NCI-H510A (cell line): Measurements from ENCODE around the gene LRP5.

ENCODE experiments used
- DNase-seq: peaks from one replicate; lab custom pipeline; 2025; lab: John Stamatoyannopoulos, UW

LRP5 gene

DNA sequence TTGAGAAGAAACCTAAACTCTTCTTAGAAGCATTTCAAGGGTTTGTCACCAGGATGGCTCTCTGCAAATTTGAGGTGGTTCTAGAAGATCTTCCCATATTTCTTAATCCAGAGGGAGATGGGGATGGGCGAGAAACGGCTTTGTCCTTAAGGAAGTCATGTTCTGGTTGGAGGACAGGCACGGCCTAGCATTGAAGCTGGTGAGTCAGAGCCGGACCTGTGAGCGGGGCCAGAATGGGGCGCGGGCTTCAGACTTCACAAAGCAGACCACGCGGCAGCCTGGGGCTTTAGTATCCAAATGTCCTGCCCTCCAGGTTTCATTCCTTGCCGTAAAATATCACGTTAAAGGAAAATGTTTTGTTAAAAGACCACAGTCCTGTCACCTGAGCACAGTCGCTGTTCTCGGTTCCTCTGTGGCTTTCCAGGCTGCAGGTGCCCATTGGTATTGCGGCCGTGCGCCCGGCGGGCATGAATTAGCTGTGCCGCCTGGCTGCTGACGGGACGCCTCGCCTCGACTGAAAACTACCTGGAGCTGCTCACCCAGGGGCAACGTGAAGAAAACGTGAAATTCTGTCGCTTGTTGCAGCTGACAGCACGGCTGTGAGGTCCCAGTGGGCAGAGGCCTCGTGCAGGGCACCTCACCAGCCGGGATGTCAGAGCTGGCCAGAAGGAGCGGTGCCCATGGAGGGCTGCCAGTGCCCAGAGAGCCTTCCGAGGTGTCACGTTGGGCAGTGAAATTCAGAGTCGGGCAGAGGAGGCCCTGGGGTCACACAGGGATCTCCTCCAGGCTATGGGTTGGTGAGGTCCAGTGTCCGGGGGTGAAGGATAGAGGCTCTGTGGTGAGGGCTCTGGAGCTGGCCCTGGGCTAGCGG is 59.0 kb downstream of the LRP5 start:
- no peak for DNase-seq

DNA sequence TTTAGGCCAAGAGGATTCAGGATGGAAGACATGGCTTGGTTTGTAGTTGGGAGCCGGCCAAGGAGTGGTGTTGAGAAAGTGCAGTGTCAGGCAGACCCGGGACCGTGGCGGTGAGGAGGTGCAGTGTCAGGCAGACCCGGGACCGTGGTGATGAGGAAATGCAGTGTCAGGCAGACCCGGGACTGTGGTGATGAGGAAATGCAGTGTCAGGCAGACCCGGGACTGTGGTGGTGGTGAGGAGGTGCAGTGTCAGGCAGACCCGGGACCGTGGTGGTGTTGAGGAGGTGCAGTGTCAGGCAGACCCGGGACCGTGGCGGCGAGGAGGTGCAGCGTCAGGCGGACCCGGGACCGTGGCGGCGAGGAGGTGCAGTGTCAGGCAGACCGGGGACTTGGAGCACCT is 59.7 kb downstream of the LRP5 start:
- DNase-seq, result no peak

DNA sequence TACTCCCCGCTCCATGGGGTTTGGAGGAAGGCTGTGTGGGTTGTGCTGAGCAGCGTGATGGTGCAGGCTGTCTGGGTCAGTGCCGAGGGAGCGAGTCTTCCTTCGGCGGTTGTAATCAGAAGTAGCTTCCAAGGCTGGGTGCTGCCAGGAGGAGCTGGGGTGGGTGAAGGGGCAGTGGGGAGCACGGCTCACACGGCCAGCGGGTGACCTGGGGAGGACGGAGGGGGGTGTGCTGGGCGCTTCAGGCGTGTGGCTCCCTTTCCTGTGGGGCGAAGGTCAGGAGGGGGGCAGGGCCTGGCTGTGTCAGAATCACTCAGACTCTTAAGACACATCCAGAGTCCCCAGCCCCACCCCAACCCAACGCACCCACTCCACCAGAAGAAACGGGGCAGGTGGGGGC is 60.2 kb downstream of the LRP5 start:
- no peak for DNase-seq

DNA sequence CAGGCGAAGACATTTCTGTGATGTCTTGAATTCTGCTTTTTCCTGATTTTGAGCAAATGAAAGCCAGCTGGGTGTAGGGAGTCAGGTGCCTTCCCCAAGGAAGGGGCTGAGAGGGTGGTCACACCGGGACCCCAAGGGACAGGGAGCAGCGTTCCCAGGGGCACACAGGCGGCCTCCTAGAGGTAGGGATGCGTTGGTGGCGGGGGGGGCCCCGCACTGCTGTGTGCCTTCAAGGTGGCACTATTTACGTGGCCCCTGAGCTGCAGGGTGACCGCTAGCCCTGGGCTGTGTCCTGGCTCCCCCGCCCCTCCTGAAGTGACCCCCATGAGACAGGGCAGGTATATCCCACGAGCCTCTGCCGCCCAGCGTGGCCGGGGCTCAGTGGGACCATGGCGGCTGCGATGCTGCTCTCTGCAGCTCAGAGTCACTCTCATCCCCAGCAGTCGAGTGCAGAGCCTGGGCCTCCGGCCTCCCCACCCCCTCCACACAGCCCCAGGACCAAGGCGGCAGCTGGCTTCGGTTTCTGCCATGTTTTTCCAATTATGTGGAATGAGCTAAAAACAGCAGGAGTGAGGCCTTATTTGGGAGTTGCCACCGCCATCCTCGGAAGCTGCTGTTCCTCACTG is 60.9 kb downstream of the LRP5 start:
- no peak for DNase-seq

- DNase-seq, result peak; percentile 54
These were observed 61.6 kb downstream of the LRP5 start for GRCh38 chr11:68373815-68374501.

GRCh38 chr11:68374531-68374930 is 62.1 kb downstream of the LRP5 start:
- no peak for DNase-seq

DNA sequence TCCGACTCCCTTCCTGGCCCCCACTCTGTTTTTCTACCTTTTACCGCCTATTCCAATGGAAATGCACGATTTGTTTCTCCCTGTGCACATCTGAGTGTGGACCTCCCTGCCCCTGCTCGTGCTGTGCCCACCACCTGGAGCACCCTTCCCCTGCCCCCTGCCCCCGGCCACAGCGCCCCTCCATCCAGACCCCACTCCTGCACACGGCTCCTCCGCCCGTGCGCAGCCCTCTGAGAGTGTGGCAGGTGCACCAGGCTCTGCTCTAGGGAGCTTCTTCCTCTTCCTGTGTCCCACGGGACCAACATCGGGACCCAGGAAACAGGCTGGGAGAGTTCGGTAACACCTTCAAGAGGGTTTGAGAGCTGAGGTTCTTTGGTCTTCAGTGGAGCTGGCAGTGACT is 62.9 kb downstream of the LRP5 start:
- DNase-seq, result no peak

DNA sequence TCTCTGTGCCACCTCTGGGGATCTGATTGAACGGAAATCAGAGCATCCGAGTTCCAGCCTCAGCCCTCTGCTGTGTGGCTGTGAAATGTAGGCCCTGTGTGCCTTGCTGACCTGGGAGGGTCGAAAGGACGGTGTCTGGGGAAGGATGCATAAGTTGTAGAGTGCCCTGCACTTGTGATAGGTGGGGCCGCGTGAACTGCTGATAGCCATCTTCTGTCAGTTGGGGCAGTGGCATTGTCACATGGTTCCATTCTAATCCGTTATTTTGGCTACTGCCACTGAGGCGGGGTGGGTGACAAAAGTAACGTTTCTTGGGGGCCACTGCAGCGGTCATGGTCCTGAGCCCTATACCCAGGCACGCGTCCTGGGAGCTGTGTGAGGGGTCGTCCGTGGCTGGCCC is 63.4 kb downstream of the LRP5 start:
- no peak for DNase-seq

- no peak for DNase-seq
These were observed 65.0 kb downstream of the LRP5 start for GRCh38 chr11:68377389-68377795.

GRCh38 chr11:68379206-68379605 is 66.8 kb downstream of the LRP5 start:
- DNase-seq, result peak; percentile 44

- DNase-seq, result no peak
These were observed 68.6 kb downstream of the LRP5 start for GRCh38 chr11:68380786-68381622.

- DNase-seq, result no peak
These were observed 69.3 kb downstream of the LRP5 start for GRCh38 chr11:68381716-68382115.

- DNase-seq, result no peak
These were observed 70.1 kb downstream of the LRP5 start for GRCh38 chr11:68382358-68382998.

DNA sequence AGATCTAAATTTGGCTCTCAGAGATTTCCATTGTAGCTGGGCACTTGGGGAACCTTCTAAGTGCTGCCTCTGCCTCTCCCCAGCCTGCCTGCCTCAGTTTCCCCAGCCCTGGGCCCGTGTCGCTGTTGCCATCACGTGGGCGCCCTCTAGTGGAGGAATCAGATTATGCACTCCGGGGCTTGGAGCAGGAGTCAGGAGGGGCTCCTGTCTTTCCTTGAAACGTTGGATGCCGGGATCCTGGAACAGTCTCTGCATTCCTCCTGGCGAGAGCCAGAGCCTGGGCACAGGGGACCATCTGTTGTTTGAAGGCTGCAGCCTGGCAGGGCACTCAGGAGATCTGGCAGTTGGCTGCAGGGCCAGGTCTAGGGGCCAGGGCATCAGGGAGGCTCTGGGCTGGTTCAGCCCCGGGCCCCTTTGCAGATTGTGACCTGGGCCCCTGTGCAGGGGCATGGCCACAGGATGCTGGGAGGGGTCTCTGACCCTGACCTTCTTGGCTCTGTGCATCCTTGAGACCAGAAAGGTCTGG is 71.6 kb downstream of the LRP5 start:
- DNase-seq, result no peak

DNA sequence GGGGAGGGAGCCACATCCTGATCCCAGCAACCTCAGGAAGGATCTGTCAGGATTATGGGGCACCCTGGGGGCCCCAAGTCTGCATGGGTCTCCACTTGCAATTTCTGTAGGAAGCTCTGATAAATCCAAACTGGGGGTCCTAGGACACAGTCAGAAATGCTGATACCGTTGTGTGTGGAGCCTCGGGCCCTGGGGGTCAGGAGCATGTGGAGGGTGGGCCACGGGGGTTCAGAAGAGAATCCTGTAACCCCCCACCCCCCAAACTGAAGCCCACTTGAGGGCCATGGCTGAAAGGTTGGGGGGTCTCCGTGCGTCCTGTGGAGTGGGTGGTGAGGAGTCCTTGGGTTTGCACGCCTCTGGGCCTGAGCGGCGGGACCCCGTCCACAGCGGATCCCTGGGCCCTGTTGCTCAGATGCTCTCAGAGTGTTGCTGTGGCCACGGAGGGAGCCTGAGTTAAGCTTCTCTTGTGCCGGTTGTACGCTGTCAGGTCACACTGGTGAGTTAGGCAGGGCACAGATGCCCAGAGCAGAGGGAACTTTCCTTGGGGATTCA is 72.2 kb downstream of the LRP5 start:
- DNase-seq, result no peak

- no peak for DNase-seq
These were observed 72.7 kb downstream of the LRP5 start for GRCh38 chr11:68385128-68385527.

DNA sequence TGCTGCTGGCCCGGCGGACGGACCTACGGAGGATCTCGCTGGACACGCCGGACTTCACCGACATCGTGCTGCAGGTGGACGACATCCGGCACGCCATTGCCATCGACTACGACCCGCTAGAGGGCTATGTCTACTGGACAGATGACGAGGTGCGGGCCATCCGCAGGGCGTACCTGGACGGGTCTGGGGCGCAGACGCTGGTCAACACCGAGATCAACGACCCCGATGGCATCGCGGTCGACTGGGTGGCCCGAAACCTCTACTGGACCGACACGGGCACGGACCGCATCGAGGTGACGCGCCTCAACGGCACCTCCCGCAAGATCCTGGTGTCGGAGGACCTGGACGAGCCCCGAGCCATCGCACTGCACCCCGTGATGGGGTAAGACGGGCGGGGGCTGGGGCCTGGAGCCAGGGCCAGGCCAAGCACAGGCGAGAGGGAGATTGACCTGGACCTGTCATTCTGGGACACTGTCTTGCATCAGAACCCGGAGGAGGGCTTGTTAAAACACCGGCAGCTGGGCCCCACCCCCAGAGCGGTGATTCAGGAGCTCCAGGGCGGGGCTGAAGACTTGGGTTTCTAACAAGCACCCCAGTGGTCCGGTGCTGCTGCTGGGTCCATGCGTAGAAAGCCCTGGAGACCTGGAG is 74.1 kb downstream of the LRP5 start:
- DNase-seq, result no peak

DNA sequence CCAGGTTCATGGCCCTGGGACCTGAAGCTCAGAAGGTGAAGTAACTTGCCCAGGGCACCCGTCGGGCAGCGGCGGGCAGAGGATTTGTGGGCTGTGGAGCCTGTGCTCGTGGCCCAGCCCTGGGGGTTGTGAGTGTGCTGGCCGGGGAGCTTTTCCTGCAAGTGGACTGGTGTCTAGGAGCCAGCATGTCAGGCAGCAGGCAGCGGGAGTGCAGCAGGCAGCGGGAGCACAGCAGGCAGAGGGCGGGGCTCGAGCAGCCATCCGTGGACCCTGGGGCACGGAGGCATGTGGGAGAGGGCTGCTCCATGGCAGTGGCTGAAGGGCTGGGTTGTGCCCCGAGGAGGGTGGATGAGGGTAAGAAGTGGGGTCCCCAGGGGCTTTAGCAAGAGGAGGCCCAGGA is 75.4 kb downstream of the LRP5 start:
- DNase-seq, result no peak

GRCh38 chr11:68388595-68389198 is 76.3 kb downstream of the LRP5 start:
- no peak for DNase-seq

- DNase-seq, result no peak
These were observed 77.9 kb downstream of the LRP5 start for GRCh38 chr11:68390315-68390714.
